Smooth muscle cell (in vitro differentiated cells): ENCODE results near the gene MAGI2. TPM values are rescaled to one million over a fixed set of nuclear protein-coding genes. Genes with fewer than 3 reads are reported as not detected.
"Not testable (repeated sequence)": the region's sequence is repeated elsewhere in the genome, so short reads cannot be mapped to it uniquely, and the experiment has no call there.

Source experiments
- DNase-seq: peaks from one replicate; lab custom pipeline; 2025; ENCODE audit not compliant: unreplicated experiment; lab: John Stamatoyannopoulos, UW
- H2AFZ ChIP-seq: fragments of 200-600 bp; sonication (generic); 2 replicates; pipeline ENCODE4 v1.6.0; 2016; ENCODE audit warnings: antibody characterized with exemption, low read depth, mild to moderate bottlenecking
- H3F3A ChIP-seq: fragments of 200-600 bp; sonication (generic); 2 replicates; pipeline ENCODE4 v1.6.0; 2017; ENCODE audit warnings: antibody characterized with exemption, low read depth
- H3K27ac ChIP-seq: fragments of 200-600 bp; sonication (generic); 2 replicates; pipeline ENCODE4 v1.5.1; 2016; ENCODE audit warnings: low read depth, mild to moderate bottlenecking
- H3K27me3 ChIP-seq: fragments of 200-600 bp; sonication (generic); 2 replicates; pipeline ENCODE4 v1.6.1; 2016; ENCODE audit warnings: low read depth, mild to moderate bottlenecking
- H3K36me3 ChIP-seq: fragments of 200-600 bp; sonication (generic); 2 replicates; pipeline ENCODE4 v1.5.1; 2016; ENCODE audit warnings: low read depth
- H3K4me1 ChIP-seq: fragments of 200-600 bp; sonication (generic); 2 replicates; pipeline ENCODE4 v1.5.1; 2016; ENCODE audit warnings: low read depth
- H3K4me2 ChIP-seq: fragments of 200-600 bp; sonication (generic); 2 replicates; pipeline ENCODE4 v1.6.0; 2016; ENCODE audit warnings: mild to moderate bottlenecking
- H3K4me3 ChIP-seq: fragments of 200-600 bp; sonication (generic); 2 replicates; pipeline ENCODE4 v1.5.1; 2016; ENCODE audit warnings: mild to moderate bottlenecking
- H3K79me2 ChIP-seq: fragments of 200-600 bp; sonication (generic); 2 replicates; pipeline ENCODE4 v1.6.0; 2016; ENCODE audit warnings: low read depth, mild to moderate bottlenecking
- H3K9ac ChIP-seq: fragments of 200-600 bp; sonication (generic); 2 replicates; pipeline ENCODE4 v1.6.0; 2016; ENCODE audit warnings: low read depth
- H3K9me3 ChIP-seq: fragments of 200-600 bp; sonication (generic); replicated peaks from 2 replicates; pipeline ENCODE4 v1.5.1; 2016; ENCODE audit warnings: low read depth
- H4K20me1 ChIP-seq: fragments of 200-600 bp; sonication (generic); 2 replicates; pipeline ENCODE4 v1.6.0; 2016; ENCODE audit warnings: low read depth
- WGBS: methylation state at CpG from one replicate; pipeline ENCODE4 v1.1.7; 2016; ENCODE audit warnings: low lambda C conversion rate; 5-methylcytosine and 5-hydroxymethylcytosine counted together
- polyA plus RNA-seq: library from polyadenylated mRNA; unstranded; fragments of >200 nt; fragmentation: Nextera tagmentation; extraction: Ambion mirVana; gene quantifications from 2 replicates; pipeline ENCODE4 v1.2.1, GENCODE V29; 2016
- total RNA-seq: library from RNA; depleted of rRNA; stranded (reverse); fragments of >200 nt; gene quantifications from 2 replicates; pipeline ENCODE4 v1.2.3, GENCODE V29; 2014
- TF ChIP-seq, protein P1 (sequence below): fragments of 200-600 bp; sonication (generic); IDR thresholded peaks from 2 replicates; pipeline ENCODE4 v1.5.1; 2017; ENCODE audit warnings: borderline replicate concordance, mild to moderate bottlenecking, antibody characterized with exemption; ENCODE audit not compliant: insufficient read depth, poor library complexity, severe bottlenecking

Gene MAGI2
- total and polyA plus RNA-seq, 2 experiments from 2014 or later, result 3.4 to 10.7 TPM

DNA sequence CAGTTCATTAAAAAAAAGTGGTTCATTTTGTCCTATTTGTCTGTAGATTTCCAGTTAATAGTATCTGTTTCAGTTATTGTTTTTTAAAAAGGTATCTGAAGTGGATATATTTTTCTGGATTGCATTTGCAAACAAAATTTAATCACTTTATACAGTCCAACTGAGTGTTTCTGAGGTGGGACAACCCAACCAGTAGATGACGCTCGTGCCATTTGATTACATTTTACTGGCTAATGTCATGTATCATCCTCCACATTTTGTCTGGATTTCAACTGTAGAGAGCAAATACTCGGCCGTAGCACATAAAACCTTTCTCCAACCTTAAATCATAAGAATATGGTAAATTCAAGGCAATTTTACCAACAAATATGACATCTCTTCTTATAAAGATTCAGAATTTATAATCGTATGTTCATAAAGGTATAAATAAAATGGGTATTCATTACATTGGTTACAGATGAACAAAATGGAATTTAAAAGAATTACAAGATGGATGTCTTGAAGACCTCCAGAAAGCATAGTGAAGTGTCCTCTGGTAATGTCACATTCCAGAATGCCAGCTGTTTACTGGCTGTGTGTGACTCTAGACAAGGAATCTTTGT is 865.9 kb downstream of the MAGI2 start:
- no peaks in the 10 kb centered on the region for H3K9me3 ChIP-seq
- no peak overlapping the region for H3K4me2 ChIP-seq
- H3K9ac ChIP-seq, result no peak overlapping the region
- H3K36me3 ChIP-seq, result no peaks in the 10 kb centered on the region
- no peaks in the 10 kb centered on the region for H3K4me1 ChIP-seq
- H3F3A ChIP-seq, result no peaks in the 10 kb centered on the region
- no peak for DNase-seq
- TF ChIP-seq, protein P1, sequence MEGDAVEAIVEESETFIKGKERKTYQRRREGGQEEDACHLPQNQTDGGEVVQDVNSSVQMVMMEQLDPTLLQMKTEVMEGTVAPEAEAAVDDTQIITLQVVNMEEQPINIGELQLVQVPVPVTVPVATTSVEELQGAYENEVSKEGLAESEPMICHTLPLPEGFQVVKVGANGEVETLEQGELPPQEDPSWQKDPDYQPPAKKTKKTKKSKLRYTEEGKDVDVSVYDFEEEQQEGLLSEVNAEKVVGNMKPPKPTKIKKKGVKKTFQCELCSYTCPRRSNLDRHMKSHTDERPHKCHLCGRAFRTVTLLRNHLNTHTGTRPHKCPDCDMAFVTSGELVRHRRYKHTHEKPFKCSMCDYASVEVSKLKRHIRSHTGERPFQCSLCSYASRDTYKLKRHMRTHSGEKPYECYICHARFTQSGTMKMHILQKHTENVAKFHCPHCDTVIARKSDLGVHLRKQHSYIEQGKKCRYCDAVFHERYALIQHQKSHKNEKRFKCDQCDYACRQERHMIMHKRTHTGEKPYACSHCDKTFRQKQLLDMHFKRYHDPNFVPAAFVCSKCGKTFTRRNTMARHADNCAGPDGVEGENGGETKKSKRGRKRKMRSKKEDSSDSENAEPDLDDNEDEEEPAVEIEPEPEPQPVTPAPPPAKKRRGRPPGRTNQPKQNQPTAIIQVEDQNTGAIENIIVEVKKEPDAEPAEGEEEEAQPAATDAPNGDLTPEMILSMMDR, result peak; percentile 24
- no peak overlapping the region for H3K27ac ChIP-seq
- no peaks in the 10 kb centered on the region for H3K27me3 ChIP-seq
- no peak overlapping the region for H3K4me3 ChIP-seq
- no peaks in the 10 kb centered on the region for H3K79me2 ChIP-seq
- H2AFZ ChIP-seq, result no peak overlapping the region
- 87% methylated on average over 5 of the region's 5 CpGs for WGBS
- H4K20me1 ChIP-seq, result no peaks in the 10 kb centered on the region

DNA sequence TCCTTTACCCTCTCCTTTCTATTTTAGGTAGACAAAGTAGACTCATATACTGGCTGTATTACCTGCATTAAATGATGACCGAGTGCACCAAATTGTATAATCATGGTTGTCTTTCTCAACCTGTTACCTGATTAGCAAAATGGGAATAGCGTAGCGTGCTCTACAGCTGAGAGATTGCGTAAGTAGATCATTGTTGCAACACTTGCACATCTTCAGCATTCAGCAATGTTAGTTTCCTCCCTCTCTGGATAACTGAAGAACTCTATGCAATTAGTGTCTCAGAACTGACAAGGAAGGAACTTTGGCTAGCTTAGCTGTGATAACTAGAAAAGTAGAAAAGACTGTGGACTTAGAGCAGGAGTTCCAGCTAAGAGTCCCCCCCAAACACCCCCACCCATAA is 867.5 kb downstream of the MAGI2 start:
- H3K4me2 ChIP-seq, result no peak overlapping the region
- H2AFZ ChIP-seq, result no peak overlapping the region
- no peak overlapping the region for H3K9ac ChIP-seq
- 85% methylated on average over 4 of the region's 4 CpGs for WGBS
- no peaks in the 10 kb centered on the region for H3F3A ChIP-seq
- H3K4me3 ChIP-seq, result no peak overlapping the region
- H3K36me3 ChIP-seq, result no peaks in the 10 kb centered on the region
- DNase-seq, result no peak
- TF ChIP-seq, protein P1, result no peak
- no peak overlapping the region for H3K27ac ChIP-seq
- no peaks in the 10 kb centered on the region for H3K9me3 ChIP-seq
- H3K79me2 ChIP-seq, result no peaks in the 10 kb centered on the region
- H4K20me1 ChIP-seq, result no peaks in the 10 kb centered on the region
- H3K27me3 ChIP-seq, result no peaks in the 10 kb centered on the region
- no peaks in the 10 kb centered on the region for H3K4me1 ChIP-seq

DNA sequence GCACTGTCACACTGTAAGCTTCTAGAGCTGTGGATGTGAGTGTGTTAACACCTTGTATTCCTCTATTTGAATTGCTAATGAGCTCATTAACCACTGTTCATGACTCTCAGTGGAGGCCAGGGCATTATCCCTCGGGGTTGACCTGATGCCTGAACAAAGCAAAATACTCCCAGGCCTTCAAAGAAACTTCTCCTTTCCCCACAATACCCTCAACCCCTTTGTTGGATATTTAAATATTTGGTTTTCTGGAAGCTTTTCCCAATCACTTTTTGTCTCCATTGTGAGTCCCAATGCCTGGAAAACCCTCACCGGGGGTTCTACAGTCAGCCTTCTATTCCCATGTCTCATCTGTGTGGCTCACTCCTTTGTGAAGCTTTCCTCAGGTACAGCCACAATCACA is 874.8 kb downstream of the MAGI2 start:
- H3F3A ChIP-seq, result no peaks in the 10 kb centered on the region
- no peak overlapping the region for H3K4me2 ChIP-seq
- no peaks in the 10 kb centered on the region for H3K9me3 ChIP-seq
- H3K4me3 ChIP-seq, result no peak overlapping the region
- no peaks in the 10 kb centered on the region for H3K36me3 ChIP-seq
- H3K79me2 ChIP-seq, result no peaks in the 10 kb centered on the region
- H3K4me1 ChIP-seq, result peaks cover 16% of the 10 kb centered on the region
- H3K9ac ChIP-seq, result no peak overlapping the region
- H3K27ac ChIP-seq, result no peak overlapping the region
- WGBS, result 35% methylated on average over 2 of the region's 2 CpGs
- no peak overlapping the region for H2AFZ ChIP-seq
- no peaks in the 10 kb centered on the region for H4K20me1 ChIP-seq
- TF ChIP-seq, protein P1, result no peak
- no peak for DNase-seq
- no peaks in the 10 kb centered on the region for H3K27me3 ChIP-seq

DNA sequence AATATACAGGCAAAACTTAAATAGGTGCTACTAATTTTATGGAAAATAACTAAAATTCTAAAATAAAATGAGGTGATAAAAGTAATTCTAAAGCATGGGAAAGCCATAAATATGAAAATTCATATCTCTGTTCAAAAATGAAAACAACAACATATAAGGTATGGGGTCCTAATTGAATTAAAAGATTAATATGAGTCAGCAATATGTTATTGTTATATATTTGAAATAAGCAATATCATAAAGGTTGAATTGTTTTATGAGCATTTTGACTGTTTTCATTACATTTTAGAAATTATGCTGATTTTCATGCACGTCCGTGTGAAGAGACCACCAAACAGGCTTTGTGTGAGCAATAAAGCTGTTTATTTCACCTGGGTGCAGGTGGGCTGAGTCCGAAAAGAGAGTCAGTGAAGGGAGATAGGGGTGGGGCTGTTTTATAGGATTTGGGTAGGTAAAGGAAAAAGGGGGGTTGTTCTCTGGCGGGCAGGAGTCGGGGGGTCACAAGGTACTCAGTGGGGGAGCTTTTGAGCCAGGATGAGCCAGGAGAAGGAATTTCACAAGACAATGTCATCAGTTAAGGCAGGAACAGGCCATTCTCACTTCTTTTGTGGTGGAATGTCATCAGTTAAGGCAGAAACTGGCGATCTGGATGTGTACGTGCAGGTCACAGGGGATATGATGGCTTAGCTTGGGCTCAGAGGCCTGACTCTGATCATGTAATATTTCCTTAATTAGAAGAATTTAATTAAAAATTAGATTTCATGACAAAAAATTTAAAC is 876.1 kb downstream of the MAGI2 start:
- H3F3A ChIP-seq, H3K4me3 ChIP-seq, H2AFZ ChIP-seq, H3K36me3 ChIP-seq, H3K79me2 ChIP-seq, H3K9me3 ChIP-seq, H4K20me1 ChIP-seq, H3K9ac ChIP-seq, H3K4me2 ChIP-seq, H3K27me3 ChIP-seq, DNase-seq: not testable (repeated sequence)
- peak overlapping the region; percentile 51 for H3K27ac ChIP-seq
- H3K4me1 ChIP-seq, result peaks cover 16% of the 10 kb centered on the region
- 55% methylated on average over 7 of the region's 7 CpGs for WGBS
